Iris pigment epithelial cell (primary cell): ENCODE results near the gene MAN1A2.
A peak's percentile ranks its signal among the peaks of the same experiment; 100 is the strongest.

Experiments
- DNase-seq: peaks from one replicate; pipeline ENCODE4 v3.0.0-alpha.2; 2011; ENCODE audit warnings: low read depth

The MAN1A2 gene

DNA sequence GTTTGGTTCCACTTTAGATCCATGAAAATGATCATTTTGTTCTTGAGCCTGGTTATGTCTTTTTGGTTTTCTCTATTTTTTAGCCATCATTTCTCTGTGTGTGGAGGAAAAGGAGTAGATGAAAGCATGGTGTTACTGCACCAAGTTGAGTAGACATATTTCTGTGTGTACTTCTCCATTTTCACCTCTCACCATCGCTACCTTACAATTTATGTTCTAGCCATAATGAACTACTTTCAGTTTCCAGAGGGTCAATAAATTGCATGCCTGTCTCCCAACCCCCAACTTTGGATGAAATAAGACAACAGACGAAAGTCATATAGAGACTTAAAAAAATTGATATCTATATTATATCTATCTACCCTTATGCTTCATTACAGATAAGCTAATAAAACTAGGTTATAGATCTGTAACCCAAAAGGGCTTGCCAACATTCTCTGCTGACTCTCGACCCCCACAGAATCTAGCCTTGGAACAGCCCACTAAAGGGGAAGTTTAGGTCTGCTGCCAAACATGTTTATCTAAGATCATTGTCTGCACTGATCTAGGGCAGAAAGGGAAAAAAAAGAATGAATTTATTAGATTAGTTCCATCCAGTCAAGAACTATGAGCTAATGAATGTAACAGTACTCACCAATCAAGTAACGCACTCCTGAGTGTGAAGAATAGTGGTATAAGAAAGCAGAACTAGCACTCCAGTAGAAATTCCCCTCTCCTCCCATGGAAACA, 7.5 kb upstream of the MAN1A2 start:
- DNase-seq = no peak

DNA sequence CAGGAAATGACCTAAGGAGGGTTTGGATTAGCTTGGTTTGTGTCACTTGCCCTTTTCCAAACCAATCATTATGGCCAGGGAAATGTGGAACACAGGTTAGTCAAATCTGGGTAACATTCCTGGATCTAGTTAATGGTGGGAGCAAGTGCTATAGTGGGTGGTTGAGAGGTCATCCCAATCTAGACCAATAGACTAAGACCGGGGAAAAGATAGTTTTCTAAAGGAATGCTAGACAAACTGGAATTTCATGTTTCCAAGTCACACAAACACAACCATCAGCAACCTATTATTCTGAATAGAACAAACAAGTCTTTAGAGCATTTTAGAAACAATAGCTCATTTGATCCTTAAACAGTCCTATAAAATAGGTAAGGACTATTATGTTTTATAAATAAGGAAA, 4.3 kb upstream of the MAN1A2 start:
- no peak for DNase-seq

DNA sequence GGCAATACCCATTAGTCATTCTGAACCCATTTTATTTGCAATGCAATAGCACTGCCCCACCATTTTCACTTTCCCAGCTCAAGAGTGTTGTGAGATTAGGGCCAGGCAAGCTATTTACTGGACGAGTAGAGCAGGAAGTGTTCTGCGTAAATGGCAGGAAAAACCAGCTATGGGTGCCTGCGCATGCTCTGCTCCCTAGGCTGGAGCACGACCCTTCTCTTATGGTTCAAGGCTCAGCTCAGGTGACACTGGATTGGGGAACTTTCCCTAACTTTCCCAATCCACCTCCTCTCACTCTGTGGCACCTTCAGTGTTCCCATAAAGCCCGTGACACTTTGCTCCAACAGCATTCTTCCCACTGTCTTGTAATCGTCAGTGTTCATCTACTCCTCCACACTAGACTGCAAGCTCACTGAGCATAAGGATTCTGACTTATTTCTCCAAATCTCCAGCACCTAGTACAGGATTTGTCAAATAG, 3.6 kb upstream of the MAN1A2 start:
- no peak for DNase-seq

DNA sequence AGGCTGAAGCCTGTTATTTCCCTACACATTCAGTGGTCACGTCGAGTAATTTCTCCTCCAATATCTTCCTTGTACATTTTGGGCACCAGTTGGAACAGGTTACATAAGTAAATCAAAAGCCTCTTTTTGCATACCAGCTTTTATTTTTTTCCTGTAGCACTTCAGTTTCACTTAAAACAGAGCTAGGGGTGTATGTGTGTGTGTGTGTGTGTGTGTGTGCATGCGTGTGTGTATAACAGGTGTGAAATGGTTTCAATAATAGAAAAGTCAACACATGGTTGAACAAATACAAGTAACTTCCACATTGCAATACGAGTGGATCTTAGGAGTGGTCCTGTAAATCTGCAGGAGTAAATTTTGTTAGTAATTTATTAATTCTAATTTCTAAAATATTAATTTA, 3.0 kb upstream of the MAN1A2 start:
- DNase-seq = no peak

DNA sequence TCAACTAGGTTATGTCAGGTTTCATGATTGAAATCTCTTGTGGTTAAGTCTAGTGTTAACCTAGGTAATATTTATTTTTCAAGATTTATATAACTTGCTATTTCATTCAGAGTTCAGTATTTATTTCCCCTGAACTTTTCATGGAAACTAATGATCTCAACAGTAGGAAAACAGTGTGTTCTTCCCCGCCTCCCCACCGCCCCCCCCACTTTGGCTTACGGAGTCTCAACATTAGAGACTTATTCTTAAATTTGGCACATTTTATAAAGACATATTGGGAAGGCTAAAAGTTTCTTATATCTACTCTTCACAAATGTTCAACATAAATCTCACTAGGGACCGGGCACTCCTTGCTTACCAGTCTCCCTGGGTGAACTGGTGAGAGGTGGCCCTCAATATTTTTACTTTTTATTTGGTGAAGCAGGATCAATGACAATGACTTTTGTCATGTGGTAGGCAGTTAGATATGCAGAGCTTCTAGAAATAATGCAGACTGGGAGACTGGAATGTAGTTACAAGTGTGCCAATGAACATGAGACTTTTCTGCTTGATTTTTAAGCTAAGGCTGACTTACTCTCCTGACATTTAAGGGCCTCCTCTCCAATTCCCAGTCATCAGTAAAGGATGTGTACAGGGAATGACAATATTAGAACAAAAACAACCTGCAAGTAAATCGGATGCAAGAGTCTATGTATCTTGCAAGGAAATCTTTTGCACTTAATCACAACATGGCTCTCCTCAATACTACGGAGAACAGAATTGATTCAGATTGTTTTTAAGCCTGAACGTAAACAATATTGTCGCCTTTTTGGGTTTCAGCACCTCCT, 1.7 kb upstream of the MAN1A2 start:
- peak; percentile 29 for DNase-seq

DNA sequence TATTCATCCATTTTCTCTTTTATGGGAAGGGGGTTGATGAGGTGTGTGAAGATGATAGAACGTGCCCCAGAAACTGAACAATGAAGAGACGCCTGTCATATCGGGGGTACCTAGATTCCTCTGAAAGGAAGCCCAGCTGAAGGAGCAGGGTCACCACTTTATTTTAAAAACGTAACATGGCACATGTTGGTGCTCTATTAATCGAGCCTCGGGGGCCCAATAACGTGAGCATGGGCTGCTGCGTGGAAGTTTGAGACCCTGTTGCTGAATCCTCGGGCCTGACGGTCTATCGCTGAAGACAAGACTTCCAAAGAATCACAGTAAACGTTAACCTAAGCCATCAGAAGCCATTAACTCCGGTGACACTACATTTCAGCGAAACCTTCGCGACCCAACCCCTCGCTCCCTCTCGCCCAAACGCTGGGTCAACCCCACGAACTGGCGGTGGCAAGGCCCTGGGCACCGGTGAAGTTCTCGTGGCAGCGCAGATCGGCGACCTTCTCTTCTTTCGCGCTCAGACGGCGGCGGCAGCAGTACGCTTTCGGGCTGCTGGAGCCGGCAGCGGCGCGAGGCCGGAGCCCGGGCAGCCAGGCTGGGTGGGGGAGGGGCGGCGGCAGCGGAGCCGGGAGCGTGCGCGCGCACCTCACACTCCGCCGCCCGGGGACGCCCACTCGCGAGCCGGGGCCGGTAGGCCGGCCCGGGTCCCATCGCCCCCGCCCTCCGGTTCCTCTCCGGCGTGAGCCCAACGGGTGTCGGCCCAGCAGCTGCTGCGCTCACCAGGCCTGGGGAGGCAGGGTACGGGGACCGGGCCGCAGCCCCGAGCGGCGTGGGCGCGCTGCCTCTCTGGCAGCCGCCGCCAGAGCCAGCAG, 838 bp upstream of the MAN1A2 start:
- peak; percentile 65 for DNase-seq

DNA sequence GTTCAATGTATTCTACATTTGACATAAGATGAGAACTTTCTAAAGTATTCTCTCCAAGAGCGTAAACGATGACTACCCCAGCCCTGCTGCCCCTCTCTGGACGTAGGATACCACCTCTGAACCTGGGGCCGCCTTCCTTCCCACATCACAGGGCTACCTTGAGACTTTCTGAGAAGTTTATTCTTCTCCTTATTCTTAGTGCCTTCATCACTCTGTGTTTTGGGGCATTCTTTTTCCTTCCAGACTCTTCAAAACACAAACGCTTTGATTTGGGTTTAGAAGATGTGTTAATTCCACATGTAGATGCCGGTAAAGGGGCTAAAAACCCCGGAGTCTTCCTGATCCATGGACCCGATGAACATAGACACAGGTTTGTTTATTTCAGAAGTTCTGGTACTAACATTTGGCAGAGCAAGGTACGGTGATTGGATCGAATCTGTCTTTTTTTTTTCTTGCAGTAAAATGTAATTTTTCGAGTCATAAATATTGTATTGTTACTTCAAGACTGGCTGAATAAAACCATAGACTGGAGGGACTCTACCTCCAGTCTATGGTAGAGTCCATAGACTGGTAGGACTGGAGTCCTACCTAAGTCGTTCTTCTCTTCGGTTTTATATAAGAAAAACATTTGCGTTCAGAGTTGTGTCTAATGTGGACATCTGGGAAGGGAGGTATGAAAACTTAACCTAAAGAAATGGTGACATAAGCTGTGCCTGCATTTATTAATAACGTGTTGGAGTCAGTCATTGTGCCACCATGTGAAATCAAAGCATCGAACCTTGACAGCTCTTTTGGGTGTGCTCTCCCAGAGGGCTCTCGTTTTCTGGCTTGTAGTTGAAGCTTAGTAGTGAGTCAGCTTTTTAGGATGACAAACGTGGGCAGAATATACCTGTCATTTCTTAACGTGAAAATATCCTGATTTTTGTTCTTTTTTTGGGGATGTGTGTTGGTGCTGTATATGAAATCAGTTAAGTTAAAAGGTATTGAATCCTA, 1.2 kb downstream of the MAN1A2 start:
- no peak for DNase-seq

DNA sequence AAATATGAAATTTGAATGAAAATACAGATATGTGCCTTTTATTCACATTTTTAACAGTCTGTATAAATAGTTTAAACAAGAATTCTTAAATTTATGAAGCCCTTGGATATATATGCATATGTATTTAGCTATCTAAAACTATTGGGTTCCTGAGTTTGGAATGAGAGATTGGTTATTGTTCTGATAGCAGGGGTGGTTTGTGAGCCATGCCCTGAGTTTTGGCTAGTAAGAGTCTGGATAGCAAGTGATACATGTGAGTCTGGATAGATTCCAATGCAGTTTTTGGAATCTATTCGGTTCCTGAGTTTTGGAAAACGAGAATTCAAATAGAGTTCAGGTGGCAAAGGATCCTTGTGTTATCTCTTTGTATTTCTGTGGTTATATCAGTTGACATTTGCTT, 2.8 kb downstream of the MAN1A2 start:
- DNase-seq = no peak

DNA sequence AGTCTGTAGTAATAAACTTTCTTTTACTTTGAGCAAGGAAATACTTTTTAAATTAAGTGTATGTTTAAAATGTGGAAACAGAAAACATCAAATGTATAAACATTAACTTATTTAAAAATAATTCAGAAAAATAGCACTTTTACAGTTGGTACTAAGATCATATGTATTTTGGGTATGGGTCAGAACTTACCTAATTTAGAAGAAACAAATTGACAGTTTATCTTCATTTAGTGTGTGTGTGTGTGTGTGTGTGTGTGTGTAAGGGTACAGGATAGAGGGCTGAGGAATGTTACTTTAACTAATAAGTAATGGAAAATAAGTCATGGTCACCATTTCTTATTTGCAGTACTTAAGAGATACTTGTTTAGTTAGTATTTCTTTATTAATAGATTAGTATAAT, 3.3 kb downstream of the MAN1A2 start:
- DNase-seq = no peak

DNA sequence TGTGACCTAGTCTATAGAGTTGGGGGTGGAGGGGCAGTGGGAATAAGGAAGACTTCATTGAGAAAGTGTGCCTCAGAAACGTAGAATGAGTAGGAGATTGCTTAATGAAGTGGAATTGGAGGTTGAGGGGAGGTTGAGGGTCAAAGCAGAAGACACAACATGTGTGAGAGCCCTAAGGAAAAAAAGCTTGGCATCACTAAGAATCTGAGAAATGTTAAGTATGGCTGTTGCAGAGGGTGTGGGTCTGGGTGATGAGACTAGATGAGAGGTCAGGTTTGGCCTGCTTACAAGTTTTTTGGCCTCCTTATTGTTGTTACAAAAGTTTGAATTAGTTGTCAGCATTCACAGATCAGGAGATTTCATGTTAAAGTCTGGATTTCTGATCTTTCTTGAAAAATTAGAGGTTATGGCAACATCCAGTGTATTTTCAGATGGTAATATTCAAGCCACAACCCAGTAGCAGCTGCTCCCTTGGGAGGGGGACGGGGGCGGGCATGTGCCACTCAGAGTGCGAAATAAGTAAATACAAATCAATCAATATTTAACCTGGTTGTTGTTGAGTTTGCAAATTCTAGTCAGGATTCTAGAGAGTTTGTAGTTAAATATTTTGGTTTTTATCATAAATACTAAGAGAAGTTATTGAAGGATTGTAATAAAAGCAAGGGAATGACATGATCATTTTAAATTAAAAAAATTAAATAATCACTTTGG, 4.3 kb downstream of the MAN1A2 start:
- DNase-seq = peak; percentile 73

DNA sequence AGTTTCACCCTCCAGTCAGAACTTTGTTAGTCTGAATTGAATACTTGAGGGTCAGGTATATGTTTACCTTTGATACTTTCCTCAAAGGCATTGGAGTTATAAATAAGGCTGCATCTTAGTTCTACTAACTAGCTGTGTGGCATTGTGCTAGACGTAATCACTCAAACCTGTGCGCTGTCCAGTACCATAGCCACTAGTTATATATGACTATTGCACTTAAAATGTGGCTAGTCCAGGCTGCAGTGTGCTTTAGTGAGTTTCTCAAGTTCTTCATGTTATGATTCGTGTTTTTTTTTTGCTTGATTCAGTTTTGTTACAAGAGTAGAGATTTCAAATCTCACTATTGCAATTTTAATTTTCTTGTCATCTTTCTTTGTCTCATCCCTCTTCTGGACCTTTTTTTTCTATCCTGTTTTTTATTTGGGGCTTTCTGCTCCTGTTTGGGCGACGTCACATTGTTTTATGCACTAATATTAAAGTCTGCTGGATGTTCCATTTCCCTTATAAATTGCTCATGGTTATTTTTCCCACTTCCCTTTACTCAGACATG, 5.7 kb downstream of the MAN1A2 start:
- DNase-seq = peak; percentile 15

DNA sequence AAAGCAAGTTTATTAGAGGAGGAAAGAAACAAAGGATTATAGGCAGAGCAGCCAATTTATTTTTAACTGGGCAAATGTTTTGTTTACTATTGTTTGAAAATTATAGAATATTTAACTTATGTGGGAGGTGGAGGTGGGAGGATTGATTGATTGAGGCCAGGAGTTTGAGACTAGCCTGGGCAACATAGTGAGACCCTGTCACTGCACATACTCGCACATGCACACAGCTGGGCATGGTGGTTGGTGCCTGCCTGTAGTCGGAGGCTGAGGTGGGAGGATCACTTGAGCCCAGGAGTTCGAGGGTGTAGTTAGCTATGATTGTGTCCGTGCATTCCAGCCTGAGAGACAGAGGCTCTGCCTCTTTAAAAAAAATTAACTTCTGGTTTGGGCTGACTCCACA, 6.7 kb downstream of the MAN1A2 start:
- no peak for DNase-seq

DNA sequence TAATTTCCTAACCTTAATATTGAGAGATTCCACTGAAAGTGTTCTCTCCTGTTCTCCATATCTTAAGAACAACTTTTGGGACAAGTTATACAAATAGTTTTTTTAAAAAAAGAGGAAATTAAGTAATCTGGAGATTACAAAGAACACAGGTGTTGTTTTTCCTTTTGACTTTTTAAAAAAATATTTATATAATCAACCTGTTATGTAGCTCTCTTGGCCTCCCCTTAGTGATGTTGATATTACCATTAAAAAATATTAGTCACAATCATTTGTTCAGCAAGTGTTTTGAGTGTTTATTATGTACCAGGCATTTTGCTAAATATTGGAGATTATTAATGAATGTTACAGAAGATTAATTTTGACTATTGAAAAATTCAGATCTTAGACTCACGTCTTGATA, 8.1 kb downstream of the MAN1A2 start:
- no peak for DNase-seq

DNA sequence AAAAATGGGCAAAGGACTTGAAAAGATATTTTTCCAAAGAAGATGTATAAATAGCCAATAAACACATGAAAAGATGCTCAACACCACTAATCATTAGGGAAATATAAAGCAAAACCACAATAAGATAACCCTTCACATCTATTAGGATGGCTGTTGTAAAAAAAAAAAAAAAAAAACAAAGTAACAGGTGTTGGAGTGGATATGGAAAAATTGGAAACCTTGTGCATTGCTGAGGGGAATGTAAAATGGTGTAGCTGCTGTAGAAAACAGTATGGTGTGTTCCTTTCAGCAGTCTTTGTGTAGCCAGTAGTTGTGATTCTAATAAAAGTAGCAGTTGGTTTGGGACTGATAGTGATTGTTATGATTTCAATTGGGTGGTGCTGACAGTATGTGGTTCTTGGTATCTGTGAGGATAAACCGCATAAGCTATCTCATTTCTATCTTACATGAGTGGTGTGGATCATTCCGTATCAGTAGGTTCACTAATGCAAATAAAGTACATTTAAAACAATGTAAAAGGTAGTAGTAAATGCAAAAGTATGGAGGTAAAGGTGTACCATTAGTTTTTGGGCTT, 19.9 kb downstream of the MAN1A2 start:
- DNase-seq = no peak

DNA sequence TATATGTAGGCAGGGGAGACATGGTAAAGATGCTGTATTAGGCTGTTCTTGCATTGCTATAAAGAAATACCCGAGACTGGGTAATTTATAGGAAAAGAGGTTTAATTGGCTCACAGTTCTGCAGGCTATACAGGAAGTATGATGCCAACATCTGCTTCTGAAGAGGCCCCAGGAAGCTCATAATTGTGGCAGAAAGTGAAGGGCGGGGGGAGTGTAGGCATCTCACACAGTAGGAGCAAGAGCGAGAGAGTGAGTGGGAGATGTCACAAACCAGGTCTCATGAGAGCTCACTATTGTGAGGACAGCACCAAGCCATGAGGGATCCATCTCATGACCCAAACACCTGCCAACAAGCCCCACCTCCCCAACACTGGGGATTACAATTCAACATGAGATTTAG, 21.1 kb downstream of the MAN1A2 start:
- no peak for DNase-seq

DNA sequence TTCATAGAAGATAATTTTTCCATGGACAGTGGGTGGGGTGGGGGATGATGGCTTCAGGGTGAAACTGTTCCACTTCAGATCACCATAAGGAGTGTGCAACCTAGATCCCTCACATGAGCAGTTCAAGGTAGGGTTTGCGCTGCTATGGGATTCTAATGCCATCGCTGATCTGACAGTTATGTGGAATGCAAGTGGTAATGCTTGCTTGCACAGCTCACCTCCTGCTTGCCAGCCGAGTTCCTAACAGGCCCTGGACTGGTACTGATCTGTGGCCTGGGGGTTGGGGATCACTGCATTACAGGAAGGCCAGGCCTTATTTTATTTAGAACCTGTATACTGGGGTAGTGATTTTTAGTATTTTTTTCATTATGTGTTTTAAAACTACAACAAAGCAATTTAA, 22.0 kb downstream of the MAN1A2 start:
- no peak for DNase-seq

DNA sequence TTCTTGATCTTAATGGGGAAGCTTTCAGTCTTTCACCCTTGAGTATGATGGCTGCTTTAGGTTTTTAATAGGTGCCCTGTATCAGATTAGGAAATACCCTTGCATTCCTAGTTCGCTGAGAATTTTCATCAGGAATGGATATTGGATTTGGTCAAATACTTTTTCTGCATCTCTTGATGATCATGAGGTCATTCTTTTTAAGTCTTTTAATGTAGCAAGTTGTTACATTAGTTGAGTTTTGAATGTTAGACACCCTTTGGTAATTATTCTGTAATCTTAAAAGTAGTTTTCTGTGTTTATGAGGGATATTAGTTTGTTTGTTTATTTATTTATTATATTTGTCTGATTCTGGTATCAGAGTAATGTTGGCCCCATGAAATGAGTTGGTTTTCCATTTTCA, 22.5 kb downstream of the MAN1A2 start:
- DNase-seq = no peak

DNA sequence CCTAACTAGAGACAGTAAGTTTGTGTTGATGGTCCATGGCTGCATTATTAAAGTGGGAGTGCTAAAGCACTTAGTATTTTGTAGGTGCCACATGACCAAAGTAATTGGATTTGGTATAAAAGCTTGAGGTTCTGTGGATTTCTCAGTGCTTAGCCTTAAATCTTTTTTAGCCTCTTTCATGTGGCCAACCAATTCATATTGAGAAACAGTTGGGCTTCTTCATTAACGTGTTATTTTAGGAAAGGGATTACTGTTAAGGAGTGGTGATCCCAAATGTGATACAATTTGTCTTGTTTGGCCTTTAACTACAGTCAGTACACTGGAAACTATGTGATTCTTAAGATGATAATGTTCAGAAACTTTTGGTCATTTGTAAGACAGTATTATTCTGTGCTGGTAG, 25.5 kb downstream of the MAN1A2 start:
- no peak for DNase-seq

DNA sequence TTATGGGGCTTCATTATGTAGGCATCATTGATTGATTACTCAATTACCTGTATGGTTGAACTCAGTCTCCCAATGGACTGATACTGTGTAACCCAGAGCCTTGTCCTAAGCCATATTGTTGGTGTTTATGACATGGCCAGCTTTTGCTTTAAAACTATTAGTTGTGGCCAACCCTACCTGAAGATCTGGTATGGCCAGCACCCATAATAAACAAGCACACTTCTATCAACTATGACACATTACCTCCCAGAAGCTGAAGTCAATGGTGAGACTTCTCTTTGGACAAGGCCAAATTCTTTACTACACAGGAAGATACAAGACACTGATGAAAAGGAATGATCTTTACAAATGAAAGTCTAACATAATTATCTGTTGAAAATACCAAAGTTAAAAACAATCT, 28.8 kb downstream of the MAN1A2 start:
- DNase-seq = no peak

DNA sequence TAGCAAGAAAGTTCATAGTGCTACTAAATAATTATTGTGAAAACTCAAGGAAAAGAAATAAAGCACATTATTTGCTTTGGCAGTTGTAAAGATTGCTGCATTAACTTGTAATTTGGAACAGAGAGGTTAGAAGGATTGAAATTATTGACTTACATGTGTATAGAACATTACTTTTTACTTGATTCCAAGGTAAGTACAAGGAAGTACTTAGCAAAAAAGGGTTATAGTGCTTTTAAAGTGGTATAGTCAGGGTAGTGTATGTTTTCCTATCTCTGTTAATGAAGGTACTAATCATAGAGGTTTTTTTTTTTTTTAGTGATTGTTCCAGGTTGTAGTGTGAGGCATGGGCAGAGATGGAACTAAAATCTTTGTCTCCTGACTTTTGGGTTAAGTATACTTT, 29.4 kb downstream of the MAN1A2 start:
- no peak for DNase-seq
